NCI-H1105 treated with DMSO at 0.1 percent for 48 hours (cell line): Measurements from ENCODE around the gene PCNA.

Experiments
- DNase-seq: peaks from one replicate; lab custom pipeline; 2025; lab: John Stamatoyannopoulos, UW

PCNA gene

DNA sequence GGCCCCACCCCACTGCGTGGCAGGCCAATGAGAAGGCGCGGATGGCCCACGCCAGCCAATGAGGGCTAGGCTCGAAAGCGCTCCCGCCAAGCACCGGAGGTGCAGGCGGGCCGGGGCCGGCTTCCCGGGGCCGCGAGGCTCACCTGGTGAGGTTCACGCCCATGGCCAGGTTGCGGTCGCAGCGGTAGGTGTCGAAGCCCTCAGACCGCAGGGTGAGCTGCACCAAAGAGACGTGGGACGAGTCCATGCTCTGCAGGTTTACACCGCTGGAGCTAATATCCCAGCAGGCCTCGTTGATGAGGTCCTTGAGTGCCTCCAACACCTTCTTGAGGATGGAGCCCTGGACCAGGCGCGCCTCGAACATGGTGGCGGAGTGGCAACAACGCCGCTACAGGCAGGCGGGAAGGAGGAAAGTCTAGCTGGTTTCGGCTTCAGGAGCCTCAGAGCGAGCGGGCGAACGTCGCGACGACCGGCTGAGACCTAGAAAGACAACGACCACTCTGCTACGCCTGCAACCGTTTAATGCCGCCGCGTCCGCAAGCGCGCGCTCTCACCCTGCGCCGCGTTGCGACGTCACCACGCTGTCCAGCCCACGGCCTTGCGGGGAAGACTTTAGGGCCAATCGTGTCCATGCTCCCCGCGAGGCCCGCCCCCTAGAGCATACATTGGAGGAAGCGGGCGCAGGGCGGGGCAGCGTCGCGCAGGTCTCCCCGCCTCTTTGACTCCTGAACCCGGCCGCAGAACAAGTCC lies at the start of gene PCNA:
Gene PCNA (minus strand): TSS at position 524 of the 750 bp plus-strand sequence. CDS start 160 bp downstream, at position 364.
- DNase-seq: peak; percentile 98

DNA sequence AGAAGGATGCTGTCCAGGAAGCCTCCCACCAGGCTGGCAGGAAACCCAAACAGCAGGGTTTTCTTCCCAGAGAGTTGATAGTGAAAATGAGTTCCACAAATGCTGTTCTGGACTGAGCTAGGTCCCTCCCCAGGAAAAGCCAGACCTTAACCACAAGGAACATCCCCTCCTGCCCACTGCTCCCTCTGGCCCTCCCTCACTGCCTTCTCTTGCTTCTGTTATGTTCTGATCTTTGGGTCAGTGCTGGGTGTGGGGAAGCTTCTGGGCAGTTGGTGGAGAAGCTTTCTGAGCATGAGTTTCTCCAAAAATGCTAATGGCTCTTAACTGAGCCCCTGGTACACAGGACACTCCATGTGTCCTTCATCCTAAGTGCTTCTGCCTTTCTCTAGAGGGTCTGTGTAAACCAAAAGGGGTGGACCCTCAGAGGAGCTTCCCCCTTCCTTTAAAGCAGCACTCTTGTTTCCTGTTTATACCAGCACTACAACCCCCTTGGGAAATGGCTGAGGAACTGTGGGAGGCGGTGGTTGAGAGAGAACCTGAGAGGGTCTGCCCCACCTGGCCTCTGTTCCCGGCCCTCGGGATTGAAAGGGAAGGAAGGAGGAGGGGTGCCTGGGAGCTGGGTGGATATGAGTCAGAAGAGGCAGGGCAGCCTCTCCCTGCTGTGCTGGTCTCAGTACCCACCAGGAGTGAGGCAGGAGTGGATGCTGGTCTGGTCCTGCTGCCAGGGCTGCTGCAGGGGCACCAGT lies 49.1 kb upstream of the PCNA start:
- no peak for DNase-seq

- DNase-seq: no peak
Measured at GRCh38 chr20:5164645-5165625, 45.2 kb upstream of the PCNA start.

DNA sequence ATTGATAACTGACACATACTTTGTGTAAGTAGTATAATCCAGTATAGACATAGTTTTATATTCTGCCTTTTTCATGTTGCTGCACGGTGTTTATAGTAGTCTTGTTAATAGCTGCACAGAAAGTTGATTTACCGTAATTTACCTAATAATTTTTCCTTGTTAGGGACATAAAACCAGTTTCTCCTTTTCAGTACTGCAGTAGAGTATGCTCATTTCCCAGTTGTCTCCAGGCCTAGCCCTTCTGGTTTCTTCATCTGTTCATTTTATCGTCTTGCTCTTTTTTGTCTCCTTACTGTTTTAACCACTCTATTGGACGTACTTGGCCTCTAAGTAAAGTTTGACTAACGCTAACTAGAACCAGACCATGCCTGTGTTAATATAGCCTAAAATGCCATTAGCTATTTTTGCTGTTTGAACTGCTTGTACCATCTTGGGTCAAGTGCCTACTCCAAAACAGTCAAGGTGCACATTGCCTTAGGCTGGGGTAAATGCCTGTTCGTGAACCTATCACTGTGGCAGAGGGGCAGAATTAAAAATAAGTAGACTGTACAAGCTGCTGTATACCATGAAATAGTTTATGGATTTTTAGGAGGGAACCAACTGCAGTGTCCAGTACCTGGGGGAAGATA lies 41.9 kb upstream of the PCNA start:
- no peak for DNase-seq

GRCh38 chr20:5160882-5161281 lies 41.1 kb upstream of the PCNA start:
- DNase-seq: no peak

- DNase-seq: no peak
Measured at GRCh38 chr20:5159928-5160327, 40.2 kb upstream of the PCNA start.

DNA sequence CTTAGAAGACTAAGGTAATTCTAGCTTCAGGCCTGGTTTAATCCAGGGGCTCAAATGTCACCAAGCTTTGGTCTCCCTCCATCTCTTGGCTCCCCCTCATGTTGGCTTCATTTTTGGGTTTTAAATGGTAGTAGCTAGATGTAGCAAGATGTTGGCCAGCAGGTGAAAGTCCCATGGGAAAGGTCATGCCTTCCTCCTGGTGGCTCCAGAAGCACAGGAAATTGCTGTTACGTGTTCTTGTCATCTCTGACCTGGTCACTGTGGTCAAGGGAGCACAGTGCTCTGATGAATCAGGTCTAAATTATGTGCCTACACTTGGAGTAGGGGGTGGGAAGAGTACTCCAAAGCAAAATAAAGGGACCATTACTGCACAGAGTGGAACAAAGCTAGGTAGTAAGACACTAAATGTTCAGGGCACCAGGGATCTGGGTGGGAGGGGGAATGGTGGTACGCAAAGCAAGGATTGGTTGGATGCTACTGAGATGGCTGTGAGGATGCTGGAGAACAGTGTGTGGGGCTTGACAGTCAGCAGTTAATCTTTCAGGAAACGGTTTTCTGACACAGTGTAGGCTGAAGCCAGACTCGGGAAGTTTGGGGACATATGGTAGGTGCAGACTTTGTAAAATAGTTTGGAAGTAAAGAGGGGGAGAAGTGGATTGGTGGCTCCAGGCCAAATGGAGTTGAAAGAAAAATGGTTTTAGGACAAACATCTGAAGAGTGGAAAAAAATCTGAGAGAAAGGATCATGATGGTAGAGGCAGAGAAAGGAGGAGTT lies 37.1 kb upstream of the PCNA start:
- DNase-seq: no peak

DNA sequence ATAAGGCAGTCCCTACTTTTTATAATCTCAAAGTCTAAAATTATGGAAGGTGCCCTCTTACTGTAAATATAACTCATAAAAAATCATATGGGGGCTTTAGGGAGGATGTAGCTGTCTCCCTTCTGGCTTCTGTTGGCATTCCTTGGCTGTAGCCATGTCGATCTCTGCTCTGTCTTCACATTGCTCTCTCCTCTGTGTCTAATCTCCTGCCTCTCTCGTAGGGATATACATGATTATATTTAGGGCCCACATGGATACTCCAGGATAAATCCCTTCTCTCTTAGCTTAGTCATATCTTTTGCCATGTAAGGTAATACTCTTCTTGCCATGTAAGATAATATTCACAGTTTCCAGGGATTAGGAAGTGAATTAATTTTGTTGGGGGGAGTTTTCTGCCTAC lies 35.6 kb upstream of the PCNA start:
- DNase-seq: no peak

DNA sequence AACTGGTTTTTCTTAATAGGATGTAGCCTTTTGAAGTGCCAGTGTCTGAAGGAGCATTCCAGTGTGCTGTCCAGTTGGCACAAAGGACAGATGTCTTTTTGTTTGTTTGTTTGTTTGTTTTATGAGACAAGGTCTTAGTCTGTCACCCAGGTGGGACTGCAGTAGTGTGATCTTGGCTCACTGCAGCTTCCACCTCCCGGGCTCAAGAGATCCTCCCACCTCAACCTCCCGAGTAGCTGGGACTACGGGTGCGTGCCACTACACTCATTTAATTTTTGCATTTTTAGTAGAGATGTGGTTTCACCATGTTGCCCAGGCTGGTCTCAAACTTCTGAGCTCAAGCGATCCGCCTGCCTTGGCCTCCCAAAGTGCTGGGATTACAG lies 34.8 kb upstream of the PCNA start:
- DNase-seq: no peak

- no peak for DNase-seq
Measured at GRCh38 chr20:5153612-5154542, 34.1 kb upstream of the PCNA start.

GRCh38 chr20:5153152-5153467 lies 33.4 kb upstream of the PCNA start:
- DNase-seq: no peak

DNA sequence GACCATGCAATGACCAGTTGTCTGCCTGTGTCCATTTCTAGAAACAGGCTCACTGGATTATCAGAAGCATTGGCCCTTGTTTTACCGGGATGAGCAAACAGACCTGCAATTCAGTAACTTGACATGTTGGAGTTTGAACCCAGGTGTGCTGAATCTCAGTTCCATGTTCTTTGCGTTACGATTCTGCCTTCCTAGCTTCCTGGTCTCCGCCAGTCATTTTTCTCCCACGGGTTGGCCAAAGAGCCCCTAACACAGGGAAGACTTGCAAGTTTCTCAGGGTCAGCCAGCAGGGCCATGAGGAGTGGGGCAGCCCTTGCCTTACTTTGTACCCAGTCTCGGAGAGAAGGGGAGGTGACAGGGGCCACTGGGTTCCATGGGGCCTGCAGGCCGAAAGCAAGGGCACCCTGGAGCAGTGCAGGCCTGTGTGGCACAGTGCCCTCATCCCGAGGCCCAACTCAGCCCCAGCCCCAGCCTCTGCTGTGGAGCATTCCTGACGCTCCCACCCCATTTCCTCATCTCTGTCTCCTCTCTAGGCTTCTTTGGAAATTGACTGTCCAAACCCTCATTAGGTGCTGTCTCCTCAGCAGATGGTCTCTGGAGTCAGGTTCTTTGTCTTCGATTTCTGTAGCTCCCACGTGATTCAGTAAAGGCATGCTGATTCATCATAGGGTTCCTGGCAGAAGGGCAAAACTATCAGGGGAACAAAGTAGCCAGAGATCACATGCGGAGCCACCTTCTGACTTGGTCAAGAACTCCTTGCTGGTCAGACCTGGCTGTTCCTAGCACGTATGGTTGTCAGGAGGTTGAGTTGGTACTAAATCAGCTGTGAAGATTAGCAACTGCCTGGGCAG lies 30.7 kb upstream of the PCNA start:
- DNase-seq: no peak

GRCh38 chr20:5149892-5150225 lies 30.1 kb upstream of the PCNA start:
- DNase-seq: no peak

DNA sequence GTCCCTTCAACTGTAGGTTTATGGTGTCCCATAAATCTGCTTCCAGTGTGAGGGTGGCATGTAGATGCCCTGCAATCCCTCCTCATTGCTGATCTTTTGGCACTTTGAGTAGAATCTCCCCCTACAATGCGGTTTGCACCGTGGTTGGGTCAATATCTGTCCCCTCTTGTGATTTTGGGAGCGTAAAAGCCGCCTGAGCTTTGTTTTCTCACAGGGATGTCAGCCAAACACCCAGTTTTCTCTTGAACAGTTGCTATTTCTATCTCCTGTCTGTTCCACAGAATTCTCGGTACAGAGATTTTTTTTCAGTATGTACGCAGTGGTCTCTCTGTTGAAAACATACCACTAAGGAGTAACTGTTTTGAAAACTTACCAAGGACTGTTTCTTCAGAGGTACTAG lies 28.8 kb upstream of the PCNA start:
- no peak for DNase-seq

DNA sequence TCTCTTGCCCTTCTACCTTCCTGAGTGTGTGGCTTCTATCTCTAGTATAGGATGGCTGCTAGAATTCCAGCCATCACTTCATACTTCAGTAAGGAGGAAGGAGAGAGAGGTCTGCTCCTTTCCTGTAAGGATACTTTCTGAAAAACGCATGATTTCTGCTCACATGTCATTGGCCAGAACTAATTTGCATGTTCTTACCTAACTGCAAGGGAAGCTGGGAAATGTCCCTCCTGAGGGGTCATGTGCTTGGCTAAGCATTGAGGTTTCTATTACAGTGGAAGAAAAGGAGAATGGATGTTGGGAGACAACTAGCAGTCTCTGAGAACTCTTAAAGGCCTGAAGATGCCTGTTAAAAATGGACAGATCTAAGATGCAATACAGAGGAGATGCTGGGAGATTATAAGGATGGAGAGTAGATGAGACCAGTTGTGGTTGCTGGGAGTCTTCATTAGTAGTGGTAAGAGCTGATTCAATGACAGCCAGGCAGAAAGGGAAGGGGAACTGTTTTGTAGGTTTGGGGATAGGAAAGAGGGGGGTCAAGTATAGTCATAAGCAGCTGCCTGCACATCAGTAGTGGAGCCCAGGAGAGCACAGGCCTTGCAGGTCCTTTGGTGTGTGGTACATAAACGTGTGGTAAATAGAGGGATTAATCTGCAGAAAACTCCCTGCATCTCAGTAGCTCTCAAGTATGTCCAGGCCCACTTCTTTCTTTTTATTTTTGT lies 27.3 kb upstream of the PCNA start:
- no peak for DNase-seq

- no peak for DNase-seq
Measured at GRCh38 chr20:5146099-5146668, 26.4 kb upstream of the PCNA start.

GRCh38 chr20:5145365-5146098 lies 25.8 kb upstream of the PCNA start:
- DNase-seq: no peak

- DNase-seq: no peak
Measured at GRCh38 chr20:5143851-5144250, 24.1 kb upstream of the PCNA start.
